HG03064 (cell line): ENCODE data around the gene GUCY2C.
"Not testable (repeated sequence)": the region's sequence is repeated elsewhere in the genome, so short reads cannot be mapped to it uniquely, and the experiment has no call there.

Experiments
- ATAC-seq: cut with Tn5 transposase; IDR thresholded peaks from one replicate; pipeline ENCODE4 v1.9.1; 2021; ENCODE audit warnings: low read depth; ENCODE audit not compliant: unreplicated experiment

The GUCY2C gene

GRCh38 chr12:14689144-14689543 lies 7.3 kb downstream of the GUCY2C start:
- no peak for ATAC-seq

- not testable (repeated sequence) for ATAC-seq
Measured at GRCh38 chr12:14682231-14682630, 14.2 kb downstream of the GUCY2C start.

- ATAC-seq, result no peak
Measured at GRCh38 chr12:14681625-14682024, 14.8 kb downstream of the GUCY2C start.

GRCh38 chr12:14681190-14681589 lies 15.2 kb downstream of the GUCY2C start:
- ATAC-seq, result no peak

GRCh38 chr12:14678547-14679150 lies 17.8 kb downstream of the GUCY2C start:
- no peak for ATAC-seq

- ATAC-seq, result no peak
Measured at GRCh38 chr12:14668591-14668990, 27.8 kb downstream of the GUCY2C start.

- no peak for ATAC-seq
Measured at GRCh38 chr12:14665354-14666348, 30.7 kb downstream of the GUCY2C start.

- ATAC-seq, result no peak
Measured at GRCh38 chr12:14664434-14665023, 31.9 kb downstream of the GUCY2C start.

GRCh38 chr12:14663002-14663401 lies 33.4 kb downstream of the GUCY2C start:
- no peak for ATAC-seq

- ATAC-seq, result no peak
Measured at GRCh38 chr12:14656846-14657245, 39.6 kb downstream of the GUCY2C start.

GRCh38 chr12:14655284-14655683 lies 41.1 kb downstream of the GUCY2C start:
- ATAC-seq, result no peak

- no peak for ATAC-seq
Measured at GRCh38 chr12:14654842-14655241, 41.6 kb downstream of the GUCY2C start.

GRCh38 chr12:14654416-14654815 lies 42.0 kb downstream of the GUCY2C start:
- no peak for ATAC-seq

- ATAC-seq, result no peak
Measured at GRCh38 chr12:14652483-14652882, 43.9 kb downstream of the GUCY2C start.

- no peak for ATAC-seq
Measured at GRCh38 chr12:14651371-14651770, 45.0 kb downstream of the GUCY2C start.

GRCh38 chr12:14650789-14651188 lies 45.6 kb downstream of the GUCY2C start:
- no peak for ATAC-seq

GRCh38 chr12:14647028-14647750 lies 49.2 kb downstream of the GUCY2C start:
- no peak for ATAC-seq

GRCh38 chr12:14643251-14643650 lies 53.1 kb downstream of the GUCY2C start:
- ATAC-seq, result no peak

GRCh38 chr12:14638066-14638465 lies 58.3 kb downstream of the GUCY2C start:
- ATAC-seq, result no peak

GRCh38 chr12:14635776-14636175 lies 60.6 kb downstream of the GUCY2C start:
- no peak for ATAC-seq

- no peak for ATAC-seq
Measured at GRCh38 chr12:14630793-14631192, 65.6 kb downstream of the GUCY2C start.
